ENCODE data around the gene MED22.
"Not testable (repeated sequence)": the region's sequence is repeated elsewhere in the genome, so short reads cannot be mapped to it uniquely, and the experiment has no call there.

MED22 gene

GRCh38 chr9:133334161-133334560, 13.8 kb downstream of the MED22 start:
- WGBS, 2 experiments (ENCODE audit: insufficient coverage in 2 of 2) = 88 to 90% methylated on average over 6 of the region's 6 CpGs
- no peak overlapping the region for H3K27ac ChIP-seq (ENCODE audit: low read depth, low read length, severe bottlenecking)
- H3K9me3 ChIP-seq (ENCODE audit: control insufficient read depth, low read length) = no peaks in the 10 kb centered on the region
- H3K36me3 ChIP-seq (ENCODE audit: control insufficient read depth, insufficient read depth, low read length) = peaks cover 51% of the 10 kb centered on the region
- H3K4me1 ChIP-seq (ENCODE audit: control insufficient read depth, insufficient read depth, low read length, poor library complexity, severe bottlenecking) = peaks cover 5% of the 10 kb centered on the region
- no peak overlapping the region for H3K4me3 ChIP-seq (ENCODE audit: extremely low read depth, insufficient read depth, low read length, poor library complexity, severe bottlenecking)

- H3K4me1 ChIP-seq (ENCODE audit: control insufficient read depth, insufficient read depth, low read length, poor library complexity, severe bottlenecking) = peaks cover 5% of the 10 kb centered on the region
- H3K9me3 ChIP-seq (ENCODE audit: control insufficient read depth, low read length) = no peaks in the 10 kb centered on the region
- 93 to 98% methylated on average over 8 to 9 of the region's 10 CpGs for WGBS, 2 experiments (ENCODE audit: insufficient coverage in 2 of 2)
- no peak overlapping the region for H3K4me3 ChIP-seq (ENCODE audit: extremely low read depth, insufficient read depth, low read length, poor library complexity, severe bottlenecking)
- peaks cover 47% of the 10 kb centered on the region for H3K36me3 ChIP-seq (ENCODE audit: control insufficient read depth, insufficient read depth, low read length)
- no peak overlapping the region for H3K27ac ChIP-seq (ENCODE audit: low read depth, low read length, severe bottlenecking)
These were observed 14.4 kb downstream of the MED22 start for GRCh38 chr9:133333566-133333965.

- peaks cover 5% of the 10 kb centered on the region for H3K4me1 ChIP-seq (ENCODE audit: control insufficient read depth, insufficient read depth, low read length, poor library complexity, severe bottlenecking)
- WGBS, 2 experiments (ENCODE audit: insufficient coverage in 2 of 2) = 96 to 99% methylated on average over 8 to 11 of the region's 11 CpGs
- no peaks in the 10 kb centered on the region for H3K9me3 ChIP-seq (ENCODE audit: control insufficient read depth, low read length)
- H3K36me3 ChIP-seq (ENCODE audit: control insufficient read depth, insufficient read depth, low read length) = peaks cover 47% of the 10 kb centered on the region
- no peak overlapping the region for H3K27ac ChIP-seq (ENCODE audit: low read depth, low read length, severe bottlenecking)
- H3K4me3 ChIP-seq (ENCODE audit: extremely low read depth, insufficient read depth, low read length, poor library complexity, severe bottlenecking) = no peak overlapping the region
These were observed 14.9 kb downstream of the MED22 start for GRCh38 chr9:133333011-133333410.

- Histone ChIP-seq H3K36me3 (ENCODE audit: control insufficient read depth, insufficient read depth, low read length) (peaks cover 47% of the 10 kb centered on the region), H3K4me1 (ENCODE audit: control insufficient read depth, insufficient read depth, low read length, poor library complexity, severe bottlenecking) (peaks cover 5% of the 10 kb centered on the region), H3K9me3 (ENCODE audit: control insufficient read depth, low read length) (no peaks in the 10 kb centered on the region), H3K27ac (ENCODE audit: low read depth, low read length, severe bottlenecking) (no peak overlapping the region), H3K4me3 (ENCODE audit: extremely low read depth, insufficient read depth, low read length, poor library complexity, severe bottlenecking) (no peak overlapping the region)
- WGBS, 2 experiments (ENCODE audit: insufficient coverage in 2 of 2) = 93 to 94% methylated on average over 20 of the region's 20 CpGs
These were observed 15.6 kb downstream of the MED22 start for GRCh38 chr9:133332381-133332730.

GRCh38 chr9:133331641-133332380, 16.1 kb downstream of the MED22 start:
- 95 to 97% methylated on average over 45 to 55 of the region's 57 CpGs for WGBS, 2 experiments (ENCODE audit: insufficient coverage in 2 of 2)
- no peak overlapping the region for H3K4me3 ChIP-seq (ENCODE audit: extremely low read depth, insufficient read depth, low read length, poor library complexity, severe bottlenecking)
- no peaks in the 10 kb centered on the region for H3K9me3 ChIP-seq (ENCODE audit: control insufficient read depth, low read length)
- no peak overlapping the region for H3K27ac ChIP-seq (ENCODE audit: low read depth, low read length, severe bottlenecking)
- H3K4me1 ChIP-seq (ENCODE audit: control insufficient read depth, insufficient read depth, low read length, poor library complexity, severe bottlenecking) = peaks cover 5% of the 10 kb centered on the region
- peaks cover 47% of the 10 kb centered on the region for H3K36me3 ChIP-seq (ENCODE audit: control insufficient read depth, insufficient read depth, low read length)

- Histone ChIP-seq H3K36me3 (ENCODE audit: control insufficient read depth, insufficient read depth, low read length) (peaks cover 47% of the 10 kb centered on the region), H3K27ac (ENCODE audit: low read depth, low read length, severe bottlenecking) (no peak overlapping the region), H3K4me1 (ENCODE audit: control insufficient read depth, insufficient read depth, low read length, poor library complexity, severe bottlenecking) (peaks cover 5% of the 10 kb centered on the region), H3K9me3 (ENCODE audit: control insufficient read depth, low read length) (no peaks in the 10 kb centered on the region), H3K4me3 (ENCODE audit: extremely low read depth, insufficient read depth, low read length, poor library complexity, severe bottlenecking) (no peak overlapping the region)
- WGBS, 2 experiments (ENCODE audit: insufficient coverage in 2 of 2) = 92 to 96% methylated on average over 18 to 19 of the region's 19 CpGs
These were observed 16.7 kb downstream of the MED22 start for GRCh38 chr9:133331221-133331620.

- not testable (repeated sequence) for H3K9me3 ChIP-seq (ENCODE audit: control insufficient read depth, low read length); H3K4me1 ChIP-seq (ENCODE audit: control insufficient read depth, insufficient read depth, low read length, poor library complexity, severe bottlenecking); H3K4me3 ChIP-seq (ENCODE audit: extremely low read depth, insufficient read depth, low read length, poor library complexity, severe bottlenecking); H3K27ac ChIP-seq (ENCODE audit: low read depth, low read length, severe bottlenecking)
- peaks cover 41% of the 10 kb centered on the region for H3K36me3 ChIP-seq (ENCODE audit: control insufficient read depth, insufficient read depth, low read length)
- 55 to 58% methylated on average over 13 to 17 of the region's 21 CpGs for WGBS, 2 experiments (ENCODE audit: insufficient coverage in 2 of 2)
These were observed 18.4 kb downstream of the MED22 start for GRCh38 chr9:133329306-133330156.

- H3K27ac ChIP-seq (ENCODE audit: low read depth, low read length, severe bottlenecking) = no peak overlapping the region
- no peaks in the 10 kb centered on the region for H3K4me1 ChIP-seq (ENCODE audit: control insufficient read depth, insufficient read depth, low read length, poor library complexity, severe bottlenecking)
- peaks cover 26% of the 10 kb centered on the region for H3K36me3 ChIP-seq (ENCODE audit: control insufficient read depth, insufficient read depth, low read length)
- H3K4me3 ChIP-seq (ENCODE audit: extremely low read depth, insufficient read depth, low read length, poor library complexity, severe bottlenecking) = no peak overlapping the region
- peaks cover 4% of the 10 kb centered on the region for H3K9me3 ChIP-seq (ENCODE audit: control insufficient read depth, low read length)
- WGBS, 2 experiments (ENCODE audit: insufficient coverage in 2 of 2) = 86 to 92% methylated on average over 8 to 9 of the region's 10 CpGs
These were observed 20.0 kb downstream of the MED22 start for GRCh38 chr9:133327834-133328484.

- not testable (repeated sequence) for H3K4me1 ChIP-seq (ENCODE audit: control insufficient read depth, insufficient read depth, low read length, poor library complexity, severe bottlenecking); H3K27ac ChIP-seq (ENCODE audit: low read depth, low read length, severe bottlenecking); H3K9me3 ChIP-seq (ENCODE audit: control insufficient read depth, low read length); H3K4me3 ChIP-seq (ENCODE audit: extremely low read depth, insufficient read depth, low read length, poor library complexity, severe bottlenecking)
- peaks cover 16% of the 10 kb centered on the region for H3K36me3 ChIP-seq (ENCODE audit: control insufficient read depth, insufficient read depth, low read length)
- WGBS, 2 experiments (ENCODE audit: insufficient coverage in 2 of 2) = 94% methylated on average over 5 of the region's 6 CpGs
These were observed 20.9 kb downstream of the MED22 start for GRCh38 chr9:133327021-133327420.

- H3K4me3 ChIP-seq (ENCODE audit: extremely low read depth, insufficient read depth, low read length, poor library complexity, severe bottlenecking) = no peak overlapping the region
- H3K27ac ChIP-seq (ENCODE audit: low read depth, low read length, severe bottlenecking) = no peak overlapping the region
- H3K36me3 ChIP-seq (ENCODE audit: control insufficient read depth, insufficient read depth, low read length) = no peaks in the 10 kb centered on the region
- H3K9me3 ChIP-seq (ENCODE audit: control insufficient read depth, low read length) = peaks cover 4% of the 10 kb centered on the region
- no peaks in the 10 kb centered on the region for H3K4me1 ChIP-seq (ENCODE audit: control insufficient read depth, insufficient read depth, low read length, poor library complexity, severe bottlenecking)
- 80 to 87% methylated on average over 12 to 13 of the region's 13 CpGs for WGBS, 2 experiments (ENCODE audit: insufficient coverage in 2 of 2)
These were observed 23.8 kb downstream of the MED22 start for GRCh38 chr9:133323991-133324703.

Measured in mesodermal cell (in vitro differentiated cells).